ENCODE measurements around the gene GNG11. TPM values are rescaled to one million over a fixed set of nuclear protein-coding genes. Genes with fewer than 3 reads are reported as not detected.

Gene GNG11
- total RNA-seq, 1 experiment from 2014 or later: not detected

DNA sequence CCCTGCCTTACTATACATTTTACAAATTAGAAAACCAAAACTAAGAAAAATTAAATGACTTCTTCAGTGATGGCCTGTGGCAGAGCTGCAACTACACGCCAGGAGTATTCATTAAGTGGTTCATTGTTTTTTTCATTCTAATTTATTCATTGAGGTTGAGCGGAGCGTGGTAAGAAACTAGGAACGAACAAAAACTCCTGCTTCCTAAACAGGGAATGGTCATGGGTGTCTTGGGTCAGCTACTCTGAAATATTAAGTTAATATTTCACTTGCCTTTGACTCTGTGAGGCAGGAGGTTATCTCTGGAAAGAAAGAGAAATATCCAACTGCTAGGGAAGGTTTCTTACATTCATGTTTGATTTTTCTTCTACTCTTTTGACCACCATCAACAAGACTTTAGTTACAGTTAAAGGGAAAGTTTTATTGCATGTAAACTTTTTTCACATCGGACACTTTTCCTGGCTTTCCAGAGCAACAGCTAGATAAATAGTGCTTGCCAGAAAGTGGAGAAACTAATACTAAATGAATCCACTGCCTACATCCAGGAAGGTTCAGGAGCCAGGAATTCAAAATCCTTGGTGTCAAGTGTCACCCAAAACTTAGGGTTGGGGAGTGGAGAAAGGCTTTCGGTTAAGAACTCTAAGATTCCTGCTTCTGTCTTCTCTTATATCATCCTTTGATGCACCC, 896 bp upstream of the GNG11 start:
- BruUV-seq (replicated peaks): no TSS peak

DNA sequence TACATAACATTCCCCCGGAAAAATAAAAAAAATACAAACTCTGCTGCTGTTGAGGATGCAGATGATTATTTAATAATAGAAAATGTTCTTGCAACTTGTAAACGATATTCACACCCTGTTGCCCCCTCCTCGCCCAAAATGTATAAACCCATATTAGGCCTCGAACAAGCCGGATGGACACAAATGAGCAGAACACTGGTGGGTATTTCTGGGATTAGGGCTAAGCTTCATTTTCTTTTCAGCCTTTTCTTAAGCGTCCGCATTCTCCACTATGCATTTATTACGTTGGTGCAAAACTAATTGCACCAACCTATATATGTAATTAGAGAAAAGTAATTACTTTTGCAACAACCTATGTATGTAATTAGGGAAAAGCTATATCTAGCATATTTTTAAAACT, 349 bp upstream of the GNG11 start:
- H3K27ac ChIP-seq (ENCODE audit: low read depth, low read length): no peak overlapping the region
- DNase-seq (ENCODE audit: low read depth, low spot score) (no peak), ATAC-seq (no peak)
- ChIA-PET CTCF (no interaction called here), POLR2A (no interaction called here), RAD21 (ENCODE audit: low non-redundant PET in 1 of 2, low total read pairs in 2 of 2, uncharacterized antibody in 2 of 2, unreplicated experiment in 2 of 2) (no interaction called here)
- no peaks in the 10 kb centered on the region for H4K20me1 ChIP-seq (ENCODE audit: insufficient read depth)
- no peaks in the 10 kb centered on the region; a peak in 1 of 4 replicates for H3K4me1 ChIP-seq (ENCODE audit: control insufficient read depth in 1 of 2, insufficient read depth in 2 of 2, low read length in 2 of 2)
- no peak overlapping the region for H3K4me2 ChIP-seq (ENCODE audit: low read length)
- H2AFZ ChIP-seq (ENCODE audit: low read depth, low read length, poor library complexity, severe bottlenecking): no peak overlapping the region
- intact Hi-C loops (cut with micrococcal nuclease): no loop called here
- no TSS peak for BruUV-seq (replicated peaks)
- H3K9me2 ChIP-seq (ENCODE audit: insufficient read depth): no peaks in the 10 kb centered on the region
- H3K9me3 ChIP-seq (ENCODE audit: control insufficient read depth in 1 of 2, insufficient read depth in 1 of 2, low read depth in 1 of 2, low read length in 2 of 2): no peaks in the 10 kb centered on the region
- H3K27me3 ChIP-seq (ENCODE audit: insufficient read depth, low read length): no peaks in the 10 kb centered on the region
- H3K79me2 ChIP-seq (ENCODE audit: insufficient read depth, low read length): no peaks in the 10 kb centered on the region
- H3K4me3 ChIP-seq (replicated peaks in 1 of 2; ENCODE audit: low read depth in 1 of 2, low read length in 2 of 2): no peak overlapping the region
- no peak overlapping the region for H3K9ac ChIP-seq (ENCODE audit: low read length)
- TF ChIP-seq FOSL1 (IDR thresholded peaks at IDR 0.05; ENCODE audit: low read depth): no peak
- TF ChIP-seq CEBPB (IDR thresholded peaks at IDR 0.05; ENCODE audit: low read depth): no peak
- H3K36me3 ChIP-seq (ENCODE audit: control insufficient read depth in 1 of 2, insufficient read depth in 2 of 2, low read length in 2 of 2): no peaks in the 10 kb centered on the region

More for the DNA sequence above, 896 bp upstream of the GNG11 start:
- no peaks in the 10 kb centered on the region for H3K79me2 ChIP-seq (ENCODE audit: insufficient read depth, low read length)
- no peaks in the 10 kb centered on the region for H3K27me3 ChIP-seq (ENCODE audit: insufficient read depth, low read length)
- ATAC-seq (no peak), DNase-seq (ENCODE audit: low read depth, low spot score) (no peak)
- no peaks in the 10 kb centered on the region for H3K9me3 ChIP-seq (ENCODE audit: control insufficient read depth in 1 of 2, insufficient read depth in 1 of 2, low read depth in 1 of 2, low read length in 2 of 2)
- ChIA-PET CTCF (no interaction called here), RAD21 (ENCODE audit: low non-redundant PET in 1 of 2, low total read pairs in 2 of 2, uncharacterized antibody in 2 of 2, unreplicated experiment in 2 of 2) (no interaction called here), POLR2A (no interaction called here)
- no peaks in the 10 kb centered on the region for H4K20me1 ChIP-seq (ENCODE audit: insufficient read depth)
- no peak for TF ChIP-seq TCF7L2 (IDR thresholded peaks at IDR 0.05; ENCODE audit: borderline replicate concordance, extremely low read depth, insufficient read depth, insufficient read length)
- TF ChIP-seq FOSL1 (IDR thresholded peaks at IDR 0.05; ENCODE audit: low read depth): no peak
- TF ChIP-seq EGR1 (IDR thresholded peaks at IDR 0.05; ENCODE audit: low read depth): no peak
- TF ChIP-seq POLR2A (IDR thresholded peaks at IDR 0.05; ENCODE audit: borderline replicate concordance, extremely low read depth, insufficient read depth, insufficient read length): no peak
- TF ChIP-seq ZNF274 (IDR thresholded peaks at IDR 0.05; ENCODE audit: low read depth, low read length): no peak
- no peaks in the 10 kb centered on the region for H3K9me2 ChIP-seq (ENCODE audit: insufficient read depth)
- peaks cover 0 to 3% of the 10 kb centered on the region in 2 experiments; a peak in 2 of 4 replicates for H3K4me1 ChIP-seq (ENCODE audit: control insufficient read depth in 1 of 2, insufficient read depth in 2 of 2, low read length in 2 of 2)
- H3K4me3 ChIP-seq (replicated peaks in 1 of 2; ENCODE audit: low read depth in 1 of 2, low read length in 2 of 2): no peak overlapping the region
- H3K4me2 ChIP-seq (ENCODE audit: low read length): no peak overlapping the region
- no peak overlapping the region for H3K9ac ChIP-seq (ENCODE audit: low read length)
- no peaks in the 10 kb centered on the region for H3K36me3 ChIP-seq (ENCODE audit: control insufficient read depth in 1 of 2, insufficient read depth in 2 of 2, low read length in 2 of 2)
- no peak overlapping the region for H2AFZ ChIP-seq (ENCODE audit: low read depth, low read length, poor library complexity, severe bottlenecking)
- intact Hi-C loops (cut with micrococcal nuclease): no loop called here
- H3K27ac ChIP-seq (ENCODE audit: low read depth, low read length): no peak overlapping the region

Data from HCT116 (cell line).